GM10266 (cell line): ENCODE results near the gene IFT20.
A peak's percentile ranks its signal among the peaks of the same experiment; 100 is the strongest.

Source experiments
- DNase-seq: peaks from one replicate; pipeline ENCODE4 v3.0.0; 2012; ENCODE audit errors: extremely low spot score
- CTCF ChIP-seq: IDR thresholded peaks from 2 replicates; pipeline ENCODE4 v1.5.1; 2012; ENCODE audit warnings: mild to moderate bottlenecking, low read depth; ENCODE audit not compliant: control insufficient read depth, insufficient read depth; ENCODE audit errors: missing control alignments

IFT20 gene

DNA sequence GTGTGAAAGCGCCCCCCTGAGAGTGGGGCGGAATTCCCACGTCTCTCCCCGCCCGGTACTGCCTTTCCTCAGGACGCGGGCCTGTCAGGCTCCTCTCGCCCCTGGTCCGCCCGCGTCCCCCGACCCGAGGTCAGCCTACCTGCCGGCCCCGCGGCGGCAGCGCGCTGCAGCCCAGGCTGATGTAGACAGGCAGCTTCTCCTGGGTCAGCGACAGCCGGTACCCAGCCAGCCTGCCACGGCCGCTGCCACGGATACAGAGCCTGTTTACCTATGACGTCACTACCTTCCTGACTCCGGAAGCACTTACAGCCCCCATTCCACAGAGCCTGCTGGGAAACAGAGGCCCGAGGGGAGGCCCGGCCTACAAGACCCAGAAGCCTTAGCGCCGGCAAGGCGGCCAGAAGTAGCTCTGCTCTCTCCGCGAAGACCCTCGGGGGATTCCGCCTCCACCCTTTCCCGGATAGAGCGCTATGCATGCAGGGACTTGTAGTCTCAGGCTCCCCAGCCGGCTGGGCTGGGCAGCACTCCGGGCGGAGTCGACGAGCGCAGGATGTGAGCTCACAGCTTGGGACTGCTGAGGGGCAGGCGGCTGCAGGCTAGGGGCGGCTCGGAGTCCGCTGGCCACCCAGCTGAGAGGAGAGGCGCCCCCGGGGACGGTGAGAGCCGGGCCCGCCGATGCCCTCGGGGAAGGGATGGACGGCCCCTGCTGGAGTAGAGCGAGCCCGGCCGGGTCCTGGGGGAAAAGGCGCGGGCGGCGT is at the start of gene IFT20, which contains the start of gene TNFAIP1:
Gene IFT20, minus strand, starts transcription at position 272 of the 758 bp plus-strand sequence. CDS start 3,487 bp downstream, outside the sequence.
Gene TNFAIP1, plus strand, starts transcription at position 561 of the 758 bp plus-strand sequence. CDS start 3,761 bp downstream, outside the sequence.
- no peak for TF ChIP-seq CTCF
- peak; percentile 96 for DNase-seq

DNA sequence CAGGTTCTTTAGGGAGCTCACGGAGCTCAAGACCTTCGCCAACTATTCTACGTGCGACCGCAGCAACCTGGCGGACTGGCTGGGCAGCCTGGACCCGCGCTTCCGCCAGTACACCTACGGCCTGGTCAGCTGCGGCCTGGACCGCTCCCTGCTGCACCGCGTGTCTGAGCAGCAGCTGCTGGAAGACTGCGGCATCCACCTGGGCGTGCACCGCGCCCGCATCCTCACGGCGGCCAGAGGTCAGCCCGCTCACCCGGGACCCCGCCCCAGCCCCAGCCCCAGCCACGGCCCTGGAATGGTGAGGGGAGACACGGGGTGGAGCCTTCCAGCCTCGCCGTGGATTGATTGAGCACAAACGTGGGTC is 49.7 kb upstream of the IFT20 start:
- no peak for TF ChIP-seq CTCF
- DNase-seq: no peak

DNA sequence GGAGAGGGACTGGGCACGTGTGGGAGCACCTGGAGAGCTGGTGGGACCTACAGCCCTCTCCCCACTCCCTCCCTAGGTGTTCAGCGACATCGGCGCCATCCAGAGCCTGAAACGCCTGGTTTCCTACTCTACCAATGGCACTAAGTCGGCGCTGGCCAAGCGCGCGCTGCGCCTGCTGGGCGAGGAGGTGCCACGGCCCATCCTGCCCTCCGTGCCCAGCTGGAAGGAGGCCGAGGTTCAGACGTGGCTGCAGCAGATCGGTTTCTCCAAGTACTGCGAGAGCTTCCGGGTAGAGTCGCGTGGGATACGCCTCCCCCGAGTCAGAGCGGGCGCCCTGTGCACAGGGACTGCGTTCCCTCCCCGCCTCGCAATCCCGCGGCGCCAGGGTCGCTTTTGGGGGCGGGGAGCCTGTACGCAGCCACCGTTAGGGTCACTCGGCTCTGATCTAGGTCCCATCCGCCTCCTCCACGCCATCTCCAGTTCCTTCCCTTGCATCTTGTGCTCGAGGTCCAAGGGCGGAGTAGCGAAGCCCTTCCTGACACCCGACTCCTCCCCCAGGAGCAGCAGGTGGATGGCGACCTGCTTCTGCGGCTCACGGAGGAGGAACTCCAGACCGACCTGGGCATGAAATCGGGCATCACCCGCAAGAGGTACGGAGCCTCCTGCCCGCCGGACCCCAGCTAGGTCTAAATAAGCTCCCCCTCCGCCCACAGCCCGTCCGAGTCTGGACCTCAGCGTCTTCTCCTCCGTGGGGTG is 49.2 kb upstream of the IFT20 start:
- DNase-seq: peak; percentile 83
- no peak for TF ChIP-seq CTCF

DNA sequence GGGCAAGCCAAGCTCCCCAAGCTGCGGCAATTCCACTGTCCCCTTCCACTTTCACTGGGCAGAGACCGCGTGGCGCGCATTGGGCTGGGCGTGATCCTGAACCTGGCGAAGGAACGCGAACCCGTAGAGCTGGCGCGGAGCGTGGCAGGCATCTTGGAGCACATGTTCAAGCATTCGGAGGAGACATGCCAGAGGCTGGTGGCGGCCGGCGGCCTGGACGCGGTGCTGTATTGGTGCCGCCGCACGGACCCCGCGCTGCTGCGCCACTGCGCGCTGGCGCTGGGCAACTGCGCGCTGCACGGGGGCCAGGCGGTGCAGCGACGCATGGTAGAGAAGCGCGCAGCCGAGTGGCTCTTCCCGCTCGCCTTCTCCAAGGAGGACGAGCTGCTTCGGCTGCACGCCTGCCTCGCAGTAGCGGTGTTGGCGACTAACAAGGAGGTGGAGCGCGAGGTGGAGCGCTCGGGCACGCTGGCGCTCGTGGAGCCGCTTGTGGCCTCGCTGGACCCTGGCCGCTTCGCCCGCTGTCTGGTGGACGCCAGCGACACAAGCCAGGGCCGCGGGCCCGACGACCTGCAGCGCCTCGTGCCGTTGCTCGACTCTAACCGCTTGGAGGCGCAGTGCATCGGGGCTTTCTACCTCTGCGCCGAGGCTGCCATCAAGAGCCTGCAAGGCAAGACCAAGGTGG is 46.0 kb upstream of the IFT20 start:
- peak; percentile 49 for TF ChIP-seq CTCF
- no peak for DNase-seq

GRCh38 chr17:28379814-28380801 is 44.8 kb upstream of the IFT20 start:
- TF ChIP-seq CTCF: no peak
- no peak for DNase-seq

DNA sequence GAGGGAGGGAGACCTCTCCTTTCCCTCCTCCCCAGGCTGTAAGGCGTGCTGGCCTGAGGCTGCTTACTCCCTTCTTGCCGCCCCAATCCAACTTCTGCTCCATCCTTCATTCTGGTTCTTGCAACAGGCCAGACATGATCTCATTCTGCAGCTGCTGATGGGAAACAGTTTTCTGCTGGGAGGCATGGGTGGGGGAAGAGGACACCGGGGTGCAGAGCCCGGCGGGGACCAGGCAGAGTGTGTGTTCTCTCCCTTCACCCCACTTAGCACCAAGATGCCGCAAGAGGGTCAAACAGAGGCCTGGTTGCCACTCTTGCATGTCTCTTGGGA is 37.6 kb upstream of the IFT20 start:
- DNase-seq: no peak
- no peak for TF ChIP-seq CTCF
